ENCODE measurements around the gene SIRT1.
A peak's percentile ranks its signal among the peaks of the same experiment; 100 is the strongest.
"Not testable (repeated sequence)": the region's sequence is repeated elsewhere in the genome, so short reads cannot be mapped to it uniquely, and the experiment has no call there.

SIRT1 gene

DNA sequence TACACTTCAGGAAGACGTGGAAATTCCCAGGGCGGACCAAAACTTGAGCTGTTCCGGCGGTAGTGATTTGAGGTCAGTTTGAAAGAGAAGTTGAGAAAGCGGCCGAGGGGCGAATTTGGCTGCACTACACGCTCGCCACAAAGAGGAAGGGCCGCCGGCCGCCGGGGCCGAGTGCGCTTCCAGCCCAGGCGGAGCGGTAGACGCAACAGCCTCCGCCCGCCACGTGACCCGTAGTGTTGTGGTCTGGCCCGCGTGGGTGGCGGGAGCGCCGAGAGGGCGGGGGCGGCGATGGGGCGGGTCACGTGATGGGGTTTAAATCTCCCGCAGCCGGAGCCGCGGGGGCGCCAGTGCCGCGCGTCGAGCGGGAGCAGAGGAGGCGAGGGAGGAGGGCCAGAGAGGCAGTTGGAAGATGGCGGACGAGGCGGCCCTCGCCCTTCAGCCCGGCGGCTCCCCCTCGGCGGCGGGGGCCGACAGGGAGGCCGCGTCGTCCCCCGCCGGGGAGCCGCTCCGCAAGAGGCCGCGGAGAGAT, at the start of gene SIRT1:
SIRT1 (plus strand) TSS at position 344 of the 529 bp plus-strand sequence; CDS start at position 410, 66 bp downstream.
- TF ChIP-seq, protein P1, sequence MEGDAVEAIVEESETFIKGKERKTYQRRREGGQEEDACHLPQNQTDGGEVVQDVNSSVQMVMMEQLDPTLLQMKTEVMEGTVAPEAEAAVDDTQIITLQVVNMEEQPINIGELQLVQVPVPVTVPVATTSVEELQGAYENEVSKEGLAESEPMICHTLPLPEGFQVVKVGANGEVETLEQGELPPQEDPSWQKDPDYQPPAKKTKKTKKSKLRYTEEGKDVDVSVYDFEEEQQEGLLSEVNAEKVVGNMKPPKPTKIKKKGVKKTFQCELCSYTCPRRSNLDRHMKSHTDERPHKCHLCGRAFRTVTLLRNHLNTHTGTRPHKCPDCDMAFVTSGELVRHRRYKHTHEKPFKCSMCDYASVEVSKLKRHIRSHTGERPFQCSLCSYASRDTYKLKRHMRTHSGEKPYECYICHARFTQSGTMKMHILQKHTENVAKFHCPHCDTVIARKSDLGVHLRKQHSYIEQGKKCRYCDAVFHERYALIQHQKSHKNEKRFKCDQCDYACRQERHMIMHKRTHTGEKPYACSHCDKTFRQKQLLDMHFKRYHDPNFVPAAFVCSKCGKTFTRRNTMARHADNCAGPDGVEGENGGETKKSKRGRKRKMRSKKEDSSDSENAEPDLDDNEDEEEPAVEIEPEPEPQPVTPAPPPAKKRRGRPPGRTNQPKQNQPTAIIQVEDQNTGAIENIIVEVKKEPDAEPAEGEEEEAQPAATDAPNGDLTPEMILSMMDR (IDR thresholded peaks at IDR 0.05; ENCODE audit: extremely low read depth, missing control alignments): no peak
- DNase-seq (ENCODE audit: low spot score): peak; percentile 93

DNA sequence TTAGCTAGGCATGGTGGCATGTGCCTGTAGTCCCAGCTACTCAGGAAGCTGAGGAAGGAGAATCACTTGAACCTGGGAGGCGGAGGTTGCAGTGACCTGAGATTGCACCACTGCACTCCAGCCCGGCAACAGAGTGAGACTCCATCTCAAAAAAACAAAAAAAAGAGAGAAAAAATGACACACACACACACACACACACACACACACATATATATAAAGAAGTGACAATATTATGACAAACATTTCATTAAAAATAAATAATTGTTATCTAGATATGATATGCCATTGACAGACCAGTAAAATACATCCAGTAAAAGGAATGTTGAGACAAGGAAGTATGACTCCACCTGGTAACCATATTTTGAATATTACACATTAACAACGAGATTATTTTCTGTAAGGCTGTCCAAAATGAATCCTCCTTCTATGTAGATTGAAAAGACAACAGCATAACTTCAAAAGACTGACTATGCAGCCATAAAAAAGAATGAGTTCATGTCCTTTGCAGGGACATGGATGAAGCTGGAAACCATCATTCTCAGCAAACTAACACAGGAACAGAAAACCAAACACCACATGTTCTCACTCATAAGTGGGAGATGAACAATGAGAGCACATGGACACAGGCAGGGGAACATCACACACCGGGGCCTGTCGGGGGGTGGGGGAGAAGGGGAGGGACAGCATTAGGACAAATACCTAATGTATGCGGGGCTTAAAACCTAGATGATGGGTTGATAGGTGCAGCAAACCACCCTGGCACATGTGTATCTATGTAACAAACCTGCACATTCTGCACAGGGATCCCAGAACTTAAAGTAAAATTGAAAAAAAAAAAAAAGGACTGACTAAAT, 48.7 kb upstream of the SIRT1 start:
- not testable (repeated sequence) for DNase-seq (ENCODE audit: low spot score)

DNA sequence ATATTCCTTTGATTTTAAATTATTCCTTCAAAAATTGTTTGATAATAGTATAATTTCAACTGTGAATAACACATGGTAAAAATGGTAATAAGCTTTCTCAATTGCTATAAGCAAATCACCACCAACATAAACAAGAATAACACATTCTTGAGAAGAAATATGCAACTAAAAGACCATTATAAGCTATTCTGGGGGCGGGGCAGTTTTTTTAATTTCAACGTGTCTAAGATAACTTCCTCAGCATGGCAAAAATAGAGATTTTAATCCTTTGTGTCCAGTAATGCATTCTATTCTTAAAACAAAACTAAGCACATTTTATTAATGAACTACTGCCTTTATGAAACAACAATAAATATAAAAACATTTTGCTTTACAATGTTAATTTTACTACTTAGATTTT, 48.0 kb upstream of the SIRT1 start:
- DNase-seq (ENCODE audit: low spot score): no peak
- TF ChIP-seq, protein P1 (IDR thresholded peaks at IDR 0.05; ENCODE audit: extremely low read depth, missing control alignments): no peak

DNA sequence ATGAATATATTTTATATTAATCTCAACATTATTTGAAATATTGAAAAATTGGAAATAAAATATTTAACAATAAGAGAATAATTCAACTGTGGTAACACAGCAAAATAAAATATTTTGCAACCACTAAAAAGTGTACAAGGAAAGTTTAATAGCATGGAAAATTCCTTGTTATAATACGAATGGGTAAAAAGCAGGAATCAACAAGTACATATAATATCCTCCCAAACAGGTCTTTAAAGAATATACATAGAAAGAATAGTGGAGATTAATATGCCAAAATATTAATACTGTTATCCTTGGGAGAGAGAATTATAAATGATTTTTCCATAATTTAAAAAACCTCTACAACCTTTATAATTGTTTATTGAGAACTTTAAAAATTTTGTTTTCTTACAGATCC, 47.5 kb upstream of the SIRT1 start:
- TF ChIP-seq, protein P1 (IDR thresholded peaks at IDR 0.05; ENCODE audit: extremely low read depth, missing control alignments): no peak
- no peak for DNase-seq (ENCODE audit: low spot score)

DNA sequence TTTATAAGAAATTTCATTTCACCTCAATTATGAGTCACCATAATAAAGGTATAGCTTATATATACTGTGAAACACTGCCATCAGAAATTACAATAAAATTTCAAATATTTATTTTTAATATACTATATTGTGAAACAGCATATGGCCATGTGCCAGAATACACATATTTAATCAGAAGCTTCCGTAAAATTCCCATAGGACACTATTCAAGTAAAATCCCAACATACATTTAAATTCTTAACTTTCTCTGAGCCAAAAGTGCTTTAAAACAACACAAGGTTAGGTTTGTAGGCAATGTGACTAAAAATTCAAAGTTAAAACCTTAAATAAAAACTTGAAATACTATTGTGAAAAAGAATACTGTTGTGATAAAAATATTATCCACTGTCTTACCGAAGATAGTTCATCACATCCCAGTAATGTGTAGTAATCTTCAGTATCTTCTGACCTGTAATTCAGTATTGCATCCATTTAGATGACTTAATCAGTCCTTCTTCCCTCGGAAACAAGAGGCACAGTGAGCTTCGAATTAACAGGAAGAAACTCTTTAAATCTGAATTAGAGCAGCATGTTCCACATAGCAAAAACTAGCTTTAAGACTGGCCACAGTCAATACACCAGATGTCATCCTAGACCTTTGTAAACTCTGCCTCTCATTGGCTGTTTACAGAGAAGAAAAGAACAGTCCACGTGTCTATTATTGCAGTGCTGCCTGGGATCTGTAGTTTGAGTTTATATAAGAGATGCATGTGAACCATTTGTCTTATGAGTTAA, 46.7 kb upstream of the SIRT1 start, which contains the start of gene DNAJC12:
DNAJC12 (minus strand) TSS at position 648 of the 774 bp plus-strand sequence; CDS start at position 471, 177 bp downstream.
- TF ChIP-seq, protein P1 (IDR thresholded peaks at IDR 0.05; ENCODE audit: extremely low read depth, missing control alignments): no peak
- DNase-seq (ENCODE audit: low spot score): peak; percentile 19

DNA sequence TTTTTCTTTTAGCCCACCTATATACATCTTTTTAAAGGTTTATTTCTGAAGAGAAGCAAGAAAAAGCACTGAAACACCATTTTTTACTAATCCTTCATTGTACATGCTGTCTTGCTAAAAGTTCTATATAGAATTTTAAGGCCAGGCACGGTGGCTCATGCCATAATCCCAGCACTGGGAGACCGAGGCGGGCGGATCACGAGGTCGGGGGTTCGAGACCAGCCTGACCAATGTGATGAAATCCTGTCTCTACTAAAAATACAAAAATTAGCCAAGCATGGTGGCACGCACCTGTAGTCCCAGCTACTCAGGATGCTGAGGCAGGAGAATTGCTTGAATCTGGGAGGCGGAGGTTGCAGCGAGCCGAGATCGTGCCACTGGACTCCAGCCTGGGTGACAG, 44.9 kb upstream of the SIRT1 start:
- DNase-seq (ENCODE audit: low spot score): not testable (repeated sequence)

DNA sequence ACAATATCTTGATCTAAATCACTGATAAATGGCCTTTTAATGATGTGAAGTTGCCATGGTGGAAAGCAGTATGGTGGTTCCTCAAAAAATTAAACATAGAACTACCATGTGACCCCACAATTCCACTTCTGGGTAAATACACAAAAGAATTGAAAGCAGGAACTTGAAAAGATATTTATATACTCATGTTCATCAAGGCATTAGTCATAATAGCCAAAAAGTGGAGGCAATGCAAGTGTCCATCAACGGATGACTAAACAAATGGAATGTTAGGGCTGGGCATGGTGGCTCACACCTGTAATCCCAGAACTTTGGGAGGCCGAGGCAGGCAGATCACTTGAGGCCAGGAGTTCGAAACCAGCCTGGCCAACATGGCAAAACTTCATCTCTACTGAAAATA, 44.5 kb upstream of the SIRT1 start:
- TF ChIP-seq, protein P1 (IDR thresholded peaks at IDR 0.05; ENCODE audit: extremely low read depth, missing control alignments): no peak
- no peak for DNase-seq (ENCODE audit: low spot score)

DNA sequence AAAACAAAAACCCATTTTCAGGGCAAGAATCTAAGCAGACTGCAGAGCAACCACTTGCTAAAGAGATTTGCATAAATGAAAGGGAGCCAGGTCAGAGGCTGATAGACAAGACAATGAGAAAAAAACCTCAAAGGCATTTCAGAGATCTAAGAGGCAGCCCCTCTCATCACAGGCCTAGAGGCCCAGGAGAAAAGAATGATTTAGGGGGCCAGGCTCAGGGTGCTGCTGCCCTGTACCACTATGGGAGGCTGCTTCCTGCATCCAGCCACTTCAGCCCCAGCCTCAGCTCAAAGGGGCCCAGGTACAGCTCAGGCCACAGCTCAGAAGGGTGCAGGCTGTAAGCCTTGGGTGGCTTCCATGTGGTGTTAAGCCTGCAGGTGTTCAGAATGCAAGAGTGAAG, 42.7 kb upstream of the SIRT1 start:
- TF ChIP-seq, protein P1 (IDR thresholded peaks at IDR 0.05; ENCODE audit: extremely low read depth, missing control alignments): no peak
- DNase-seq (ENCODE audit: low spot score): no peak

Data from GM20000 (cell line).